HG03175 (cell line): ENCODE data around the gene RNPEPL1.

Source experiments
- ATAC-seq: cut with Tn5 transposase; IDR thresholded peaks from one replicate; pipeline ENCODE4 v1.9.1; 2021; ENCODE audit warnings: mild to moderate bottlenecking, moderate library complexity; ENCODE audit not compliant: unreplicated experiment

Gene RNPEPL1

GRCh38 chr2:240564561-240565332 is 3.5 kb upstream of the RNPEPL1 start:
- no peak for ATAC-seq

- ATAC-seq, result peak; percentile 37
Measured at GRCh38 chr2:240565333-240566202, 2.7 kb upstream of the RNPEPL1 start.

GRCh38 chr2:240566203-240567136 is 1.8 kb upstream of the RNPEPL1 start:
- peak; percentile 47 for ATAC-seq

GRCh38 chr2:240567137-240567871 is 980 bp upstream of the RNPEPL1 start:
- ATAC-seq, result no peak

- ATAC-seq, result peak; percentile 21
Measured at GRCh38 chr2:240568678-240569522, 616 bp downstream of the RNPEPL1 start.

- no peak for ATAC-seq
Measured at GRCh38 chr2:240569523-240569997, 1.3 kb downstream of the RNPEPL1 start.

DNA sequence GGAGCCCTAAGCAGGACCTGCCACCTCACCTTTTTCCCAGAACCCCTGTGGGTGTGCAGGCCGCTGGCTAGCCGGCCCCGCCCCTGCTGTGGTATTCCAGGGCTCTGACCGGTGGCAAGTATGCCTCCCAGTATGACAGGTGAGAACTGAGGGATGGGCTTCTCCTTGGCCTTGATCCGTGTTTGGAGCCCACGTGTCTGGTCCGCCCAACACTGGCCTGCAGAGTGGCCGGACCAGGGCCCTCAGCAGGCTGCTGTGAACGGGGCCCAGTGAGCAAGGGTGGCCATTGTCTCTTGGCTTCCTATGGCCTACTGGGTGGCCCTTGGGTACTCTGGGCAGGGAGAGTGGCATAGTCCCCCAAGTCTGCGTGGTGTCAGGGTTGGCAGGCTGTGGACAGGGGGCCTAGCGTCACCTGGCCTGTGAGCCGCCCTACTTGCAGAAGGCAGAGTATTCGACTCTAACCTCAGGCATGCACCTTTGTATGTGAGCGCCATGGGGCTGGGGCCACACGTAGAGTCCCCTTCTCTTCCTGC is 1.8 kb downstream of the RNPEPL1 start:
- ATAC-seq, result no peak

DNA sequence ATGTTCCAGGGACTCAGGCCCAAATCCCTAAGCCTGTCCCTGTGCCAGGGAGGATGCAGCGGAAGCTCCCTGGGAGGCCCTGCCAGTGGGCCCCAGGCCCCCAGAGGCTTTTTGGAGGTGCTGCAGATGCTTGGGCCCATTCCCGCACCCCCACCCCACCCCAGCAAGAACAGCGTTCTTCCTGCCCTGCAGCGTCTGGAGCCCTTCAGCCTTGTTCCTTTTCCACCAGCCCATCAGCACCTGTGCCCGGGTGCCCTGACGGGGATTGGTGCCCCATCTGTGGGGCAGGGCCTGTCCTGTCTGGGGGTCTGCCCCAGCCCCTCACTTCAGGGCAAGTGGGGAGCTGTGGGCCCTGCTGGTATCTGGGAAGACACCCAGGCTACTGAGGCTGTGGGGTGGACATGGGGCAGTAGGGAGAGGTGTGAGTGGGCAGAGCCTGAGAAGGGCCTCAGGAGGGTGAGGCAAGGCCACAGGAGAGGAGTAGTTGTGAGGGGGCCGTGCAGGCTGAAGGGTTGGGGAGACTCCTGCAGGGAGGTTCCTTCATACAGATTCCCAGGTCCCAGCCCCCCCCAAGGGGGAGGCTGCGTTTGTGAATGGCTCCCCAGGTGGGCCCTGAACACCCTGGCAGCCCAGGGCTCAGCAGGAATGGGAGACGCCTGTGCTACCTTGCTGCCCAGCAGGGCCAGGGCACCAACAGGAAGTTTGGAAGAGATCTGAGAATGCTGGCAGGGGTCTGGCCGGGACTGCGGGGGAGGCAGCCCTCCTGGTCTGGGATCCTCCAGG is 2.4 kb downstream of the RNPEPL1 start:
- ATAC-seq, result no peak

DNA sequence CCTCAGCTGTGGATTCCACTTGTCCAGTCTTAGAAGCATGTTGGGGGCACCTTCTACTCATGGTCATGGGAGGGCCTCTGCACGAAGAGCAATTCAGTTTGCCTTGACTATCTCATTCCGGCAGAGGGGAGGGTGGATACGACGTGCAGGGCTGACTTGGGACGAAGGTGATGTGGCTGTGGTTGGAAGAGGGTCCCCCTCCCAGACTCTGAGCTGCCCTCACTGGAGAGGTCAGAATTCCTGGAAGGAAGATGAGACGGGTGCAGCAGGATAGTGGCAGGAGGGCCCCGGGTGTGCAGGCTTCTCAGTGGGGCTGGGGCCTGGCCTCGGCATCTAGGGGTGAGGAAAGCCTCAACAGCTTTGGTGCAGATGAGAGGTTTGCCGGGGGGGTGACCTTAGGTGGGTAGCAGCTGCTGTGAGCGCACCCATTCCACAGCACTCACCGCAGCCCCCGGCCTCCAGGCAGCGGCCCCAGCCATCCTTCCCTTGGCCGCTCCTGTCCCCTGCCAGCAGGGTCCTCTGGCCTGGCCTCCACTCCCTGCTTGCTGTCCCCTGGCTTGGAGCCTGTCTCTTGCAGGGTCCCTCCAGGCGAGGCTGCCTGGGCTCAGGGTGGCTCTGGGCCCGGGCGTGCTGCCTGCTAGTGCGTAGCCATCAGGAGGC is 3.2 kb downstream of the RNPEPL1 start:
- ATAC-seq, result no peak

GRCh38 chr2:240572141-240573031 is 4.1 kb downstream of the RNPEPL1 start:
- ATAC-seq, result no peak

DNA sequence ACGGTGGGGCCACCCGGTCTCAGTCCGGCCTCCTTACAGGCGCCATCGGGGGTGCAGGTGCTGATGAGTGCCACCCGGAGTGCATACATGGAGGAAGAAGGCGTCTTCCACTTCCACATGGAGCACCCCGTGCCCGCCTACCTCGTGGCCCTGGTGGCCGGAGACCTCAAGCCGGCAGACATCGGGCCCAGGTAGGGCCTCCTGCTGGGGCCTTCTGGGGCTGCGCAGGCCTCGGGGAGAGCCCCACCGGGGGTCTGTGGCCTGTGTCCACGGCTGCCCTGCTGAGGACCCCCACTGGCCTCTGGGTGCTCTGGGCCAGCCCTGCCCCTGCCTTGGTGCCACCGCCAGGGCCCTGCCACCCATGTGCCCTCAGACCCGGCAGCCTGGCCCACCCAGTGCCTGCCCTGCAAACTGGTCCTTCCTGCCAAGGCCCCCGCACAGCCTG is 4.8 kb downstream of the RNPEPL1 start:
- no peak for ATAC-seq

DNA sequence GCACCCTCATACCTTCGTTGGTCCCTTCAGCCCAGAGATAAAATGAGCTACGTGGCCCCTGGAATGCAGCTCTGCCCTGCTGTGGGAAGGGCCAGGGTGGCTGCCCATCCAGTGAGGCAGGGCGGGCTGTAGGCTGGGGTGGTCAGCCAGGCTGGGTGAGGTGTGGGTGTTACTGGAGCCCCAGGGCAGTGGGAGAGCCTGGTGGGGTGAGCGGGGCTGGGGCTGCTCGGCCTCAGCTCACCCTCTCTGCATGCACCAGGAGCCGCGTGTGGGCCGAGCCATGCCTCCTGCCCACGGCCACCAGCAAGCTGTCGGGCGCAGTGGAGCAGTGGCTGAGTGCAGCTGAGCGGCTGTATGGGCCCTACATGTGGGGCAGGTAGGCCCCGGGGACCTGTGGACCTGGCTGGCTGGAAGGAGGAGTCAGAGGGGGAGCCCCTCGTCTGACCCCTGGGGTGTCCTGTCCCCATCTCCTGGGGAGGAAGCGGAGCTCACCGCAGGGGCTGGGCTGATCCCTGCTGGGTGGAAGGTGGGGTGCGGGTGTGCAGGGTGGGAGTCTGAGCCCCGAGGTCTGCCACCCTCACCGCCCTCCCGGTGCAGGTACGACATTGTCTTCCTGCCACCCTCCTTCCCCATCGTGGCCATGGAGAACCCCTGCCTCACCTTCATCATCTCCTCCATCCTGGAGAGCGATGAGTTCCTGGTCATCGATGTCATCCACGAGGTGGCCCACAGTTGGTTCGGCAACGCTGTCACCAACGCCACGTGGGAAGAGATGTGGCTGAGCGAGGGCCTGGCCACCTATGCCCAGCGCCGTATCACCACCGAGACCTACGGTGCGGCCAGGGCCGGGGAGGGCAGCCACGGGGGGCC is 5.5 kb downstream of the RNPEPL1 start:
- ATAC-seq, result no peak

DNA sequence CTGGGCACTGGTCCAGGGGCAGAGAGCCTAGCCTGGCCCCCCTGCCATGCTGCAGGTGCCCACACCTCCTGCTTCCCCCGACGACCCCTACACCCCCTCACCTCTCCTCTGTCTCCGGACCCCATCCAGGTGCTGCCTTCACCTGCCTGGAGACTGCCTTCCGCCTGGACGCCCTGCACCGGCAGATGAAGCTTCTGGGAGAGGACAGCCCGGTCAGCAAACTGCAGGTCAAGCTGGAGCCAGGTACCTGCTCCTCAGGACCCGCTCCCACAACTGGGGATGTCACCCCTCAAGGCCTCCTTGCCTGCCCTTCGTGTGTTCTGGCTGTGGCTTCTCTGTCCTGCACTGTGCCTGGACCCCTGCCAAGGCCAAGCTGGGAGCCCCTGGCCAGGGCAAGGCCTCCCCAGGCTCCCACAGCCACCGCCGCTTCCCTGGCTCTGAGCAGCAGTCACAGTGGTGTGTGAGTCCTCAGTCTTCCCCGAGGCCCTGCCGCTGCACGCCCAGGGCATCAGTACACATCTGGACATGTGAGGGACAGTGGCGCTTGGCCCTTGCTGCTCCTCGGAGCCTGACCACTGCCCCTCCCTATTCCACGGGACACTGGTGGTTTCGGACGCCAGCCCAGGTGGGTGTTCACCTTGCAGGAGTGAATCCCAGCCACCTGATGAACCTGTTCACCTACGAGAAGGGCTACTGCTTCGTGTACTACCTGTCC is 6.3 kb downstream of the RNPEPL1 start:
- no peak for ATAC-seq

- ATAC-seq, result no peak
Measured at GRCh38 chr2:240575101-240575965, 7.0 kb downstream of the RNPEPL1 start.
